AG04450 (cell line): Measurements from ENCODE around the gene S100A7A. TPM values are rescaled to one million over a fixed set of nuclear protein-coding genes. Genes with fewer than 3 reads are reported as not detected.

Experiments
- CTCF ChIA-PET: fragments of 300-600, 350-600 bp; formaldehyde crosslinking; extraction: SDS; loops from one replicate; lab custom pipeline; 2022; ENCODE audit warnings: antibody characterized with exemption, inconsistent platforms; lab: Charles Lee
- POLR2A ChIA-PET: fragments of 350-600 bp; formaldehyde crosslinking; extraction: SDS; loops from one replicate; lab custom pipeline; 2021; ENCODE audit warnings: antibody characterized with exemption, inconsistent platforms; lab: Yijun Ruan, JAX
- DNase-seq: peaks from one replicate; pipeline ENCODE4 v3.0.0-alpha.2; 2011; ENCODE audit warnings: low read depth, low spot score
- H3K27ac ChIP-seq: one replicate; pipeline ENCODE4 v1.5.1; 2012; ENCODE audit warnings: low read depth, low read length, control low read depth
- H3K27me3 ChIP-seq: one replicate; pipeline ENCODE4 v1.6.0; 2012; ENCODE audit warnings: low read length; ENCODE audit not compliant: control insufficient read depth, insufficient read depth
- H3K4me3 ChIP-seq: 2 replicates; pipeline ENCODE4 v1.5.1; 2011; ENCODE audit warnings: mild to moderate bottlenecking, low read depth, low read length, control low read depth
- H3K9me3 ChIP-seq: 2 replicates; pipeline ENCODE4 v1.5.1; 2012; ENCODE audit warnings: low read length; ENCODE audit not compliant: control insufficient read depth, insufficient read depth
- CTCF ChIP-seq: IDR thresholded peaks from 2 replicates; pipeline ENCODE4 v1.5.1; 2011; ENCODE audit warnings: low read depth, low read length, control low read depth, inconsistent platforms
- polyA plus RNA-seq: library from polyadenylated mRNA; depleted of rRNA; stranded (reverse); fragments of >200 nt; gene quantifications from 2 replicates; pipeline ENCODE4 v1.2.3, GENCODE V29; 2011

The S100A7A gene
- polyA plus RNA-seq, 1 experiment: not detected

- H3K4me3 ChIP-seq: no peak overlapping the region
- H3K27ac ChIP-seq: no peak overlapping the region
- H3K27me3 ChIP-seq: no peaks in the 10 kb centered on the region
- TF ChIP-seq CTCF: no peak
- no peaks in the 10 kb centered on the region for H3K9me3 ChIP-seq
- no peak for DNase-seq
- CTCF ChIA-PET: no interaction called here
- POLR2A ChIA-PET: no interaction called here
Measured at GRCh38 chr1:153397924-153398651, 18.2 kb upstream of the S100A7A start.

GRCh38 chr1:153399401-153400055 lies 16.8 kb upstream of the S100A7A start:
- Histone ChIP-seq H3K9me3 (no peaks in the 10 kb centered on the region), H3K4me3 (no peak overlapping the region), H3K27ac (no peak overlapping the region), H3K27me3 (no peaks in the 10 kb centered on the region)
- ChIA-PET CTCF (interaction anchor here (1.1 to 1.5 kb wide), 2 partner anchors 47 to 95 kb away, joined by 3 to 12 read pairs; no protein-coding TSS in a partner anchor), POLR2A (no interaction called here)
- no peak for DNase-seq
- no peak for TF ChIP-seq CTCF

GRCh38 chr1:153400244-153400643 lies 16.1 kb upstream of the S100A7A start:
- TF ChIP-seq CTCF: peak; percentile 20; the same call in 1 of the 2 replicates
- no peak overlapping the region for H3K4me3 ChIP-seq
- CTCF ChIA-PET: interaction anchor here (1.1 to 1.5 kb wide), 2 partner anchors 48 to 95 kb away, joined by 3 to 12 read pairs; no protein-coding TSS in a partner anchor
- H3K27ac ChIP-seq: no peak overlapping the region
- POLR2A ChIA-PET: no interaction called here
- no peak for DNase-seq
- H3K9me3 ChIP-seq: no peaks in the 10 kb centered on the region
- no peaks in the 10 kb centered on the region for H3K27me3 ChIP-seq

- Histone ChIP-seq H3K27me3 (no peaks in the 10 kb centered on the region), H3K4me3 (no peak overlapping the region), H3K9me3 (no peaks in the 10 kb centered on the region), H3K27ac (no peak overlapping the region)
- no peak for DNase-seq
- no peak for TF ChIP-seq CTCF
- ChIA-PET CTCF (no interaction called here), POLR2A (no interaction called here)
Measured at GRCh38 chr1:153401461-153401860, 14.9 kb upstream of the S100A7A start.

- ChIA-PET POLR2A (no interaction called here), CTCF (no interaction called here)
- no peak overlapping the region for H3K27ac ChIP-seq
- TF ChIP-seq CTCF: no peak
- no peaks in the 10 kb centered on the region for H3K27me3 ChIP-seq
- no peak overlapping the region for H3K4me3 ChIP-seq
- H3K9me3 ChIP-seq: no peaks in the 10 kb centered on the region
- no peak for DNase-seq
Measured at GRCh38 chr1:153402226-153402625, 14.1 kb upstream of the S100A7A start.
